ENCODE data around the gene FNBP1L.

FNBP1L gene

GRCh38 chr1:93419344-93419743, 28.6 kb upstream of the FNBP1L start:
- H3K4me3 ChIP-seq (ENCODE audit: low read length), result no peak overlapping the region
- DNase-seq (ENCODE audit: low read depth), result no peak
- TF ChIP-seq CTCF (conservative IDR thresholded peaks at IDR 0.05; ENCODE audit: low read length), result no peak

- no peak overlapping the region for H3K4me3 ChIP-seq (ENCODE audit: low read length)
- TF ChIP-seq CTCF (conservative IDR thresholded peaks at IDR 0.05; ENCODE audit: low read length), result no peak
- DNase-seq (ENCODE audit: low read depth), result no peak
These were observed 27.5 kb upstream of the FNBP1L start for GRCh38 chr1:93420400-93420799.

DNA sequence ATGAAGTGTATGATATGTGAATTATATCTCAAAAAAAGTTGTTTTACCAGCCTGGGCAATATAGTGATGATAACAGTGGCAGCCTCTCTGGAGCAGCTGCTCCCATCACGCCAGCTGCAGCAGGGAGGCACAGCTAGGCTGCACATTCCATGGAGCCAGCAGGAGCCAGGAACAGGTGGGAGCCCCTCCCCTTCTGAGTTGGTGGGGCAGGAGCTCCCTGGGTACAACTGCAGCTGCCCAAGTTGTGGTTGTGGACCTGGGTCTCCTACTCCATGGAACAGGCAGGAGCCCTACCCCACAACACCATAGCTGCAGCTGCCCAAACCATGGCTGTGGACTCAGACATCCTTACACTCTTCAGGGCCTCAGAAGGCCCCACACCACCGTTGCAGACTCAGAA, 21.7 kb upstream of the FNBP1L start:
- H3K4me3 ChIP-seq (ENCODE audit: low read length), result no peak overlapping the region
- TF ChIP-seq CTCF (conservative IDR thresholded peaks at IDR 0.05; ENCODE audit: low read length), result no peak
- no peak for DNase-seq (ENCODE audit: low read depth)

DNA sequence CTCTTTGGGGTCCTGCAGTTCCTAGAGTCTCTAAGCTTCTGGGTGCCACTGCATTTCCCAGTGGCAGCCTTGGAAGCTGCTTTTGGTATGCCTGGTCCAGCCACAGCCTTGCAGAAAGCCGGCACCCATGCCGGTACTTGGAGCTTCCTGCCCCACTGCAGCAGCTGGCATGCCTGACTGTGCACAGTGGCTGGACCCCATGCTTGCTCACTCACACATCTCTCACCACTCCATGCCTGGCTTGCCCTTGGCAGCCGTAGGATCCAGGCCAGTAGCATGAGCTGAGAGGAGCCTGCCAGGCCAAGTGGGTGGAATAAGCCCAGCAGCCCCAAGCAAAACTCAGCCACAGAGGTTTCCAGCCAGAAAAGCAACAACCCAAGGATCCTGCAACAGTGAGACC, 20.3 kb upstream of the FNBP1L start:
- no peak overlapping the region for H3K4me3 ChIP-seq (ENCODE audit: low read length)
- no peak for TF ChIP-seq CTCF (conservative IDR thresholded peaks at IDR 0.05; ENCODE audit: low read length)
- DNase-seq (ENCODE audit: low read depth), result no peak

- TF ChIP-seq CTCF (conservative IDR thresholded peaks at IDR 0.05; ENCODE audit: low read length), result 0 out of 2 replicates have a peak, but pooled peaks have one; percentile 5
- no peak for DNase-seq (ENCODE audit: low read depth)
- H3K4me3 ChIP-seq (ENCODE audit: low read length), result no peak overlapping the region
These were observed 14.4 kb upstream of the FNBP1L start for GRCh38 chr1:93433407-93433961.

GRCh38 chr1:93434088-93434487, 13.8 kb upstream of the FNBP1L start:
- DNase-seq (ENCODE audit: low read depth), result no peak
- TF ChIP-seq CTCF (conservative IDR thresholded peaks at IDR 0.05; ENCODE audit: low read length), result no peak
- H3K4me3 ChIP-seq (ENCODE audit: low read length), result no peak overlapping the region

DNA sequence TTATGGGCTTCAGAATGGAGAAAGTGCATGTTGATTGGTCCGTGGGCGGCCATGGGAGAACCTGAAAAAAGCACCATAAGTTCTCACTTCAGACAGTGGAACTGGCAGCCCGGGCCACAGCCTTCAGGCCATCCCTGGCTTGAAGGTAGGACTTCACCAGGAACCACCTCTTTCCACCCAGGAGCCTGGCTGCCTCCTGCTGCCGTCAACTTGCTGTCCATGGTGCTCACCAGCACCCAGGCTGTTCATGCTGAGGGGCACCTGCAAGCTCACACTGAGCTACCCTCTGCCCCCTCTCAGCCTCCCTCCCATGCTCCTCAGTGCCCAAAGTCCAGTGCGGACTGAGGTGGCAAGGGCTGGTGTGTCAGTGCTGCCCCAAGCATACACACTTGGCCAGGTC, 12.9 kb upstream of the FNBP1L start:
- TF ChIP-seq CTCF (conservative IDR thresholded peaks at IDR 0.05; ENCODE audit: low read length), result no peak
- no peak overlapping the region for H3K4me3 ChIP-seq (ENCODE audit: low read length)
- DNase-seq (ENCODE audit: low read depth), result no peak

All from AG10803 (cell line).